A549 (cell line): ENCODE results near the gene DGKE.

Experiments
- CBX2 ChIP-seq: fragments of 200-600 bp; sonication (generic); IDR thresholded peaks from 2 replicates; pipeline ENCODE4 v1.6.1; 2016; ENCODE audit warnings: low read depth, mild to moderate bottlenecking, borderline replicate concordance
- CTCF ChIP-seq: fragments of >200 bp; sonication (Bioruptor Twin); formaldehyde crosslinking; IDR thresholded peaks from 3 replicates; pipeline ENCODE4 v1.5.1; 2016
- HDAC2 ChIP-seq: fragments of 200-600 bp; sonication (generic); IDR thresholded peaks from 2 replicates; pipeline ENCODE4 v1.6.1; 2016
- USF2 ChIP-seq: fragments of 450-650 bp; IDR thresholded peaks from 2 replicates; pipeline ENCODE4 v1.6.1; 2014; ENCODE audit warnings: antibody characterized with exemption
- ZFP36 ChIP-seq: fragments of 450-650 bp; IDR thresholded peaks from 2 replicates; pipeline ENCODE4 v1.6.1; 2014; ENCODE audit warnings: borderline replicate concordance; ENCODE audit not compliant: partially characterized antibody

- TF ChIP-seq ZFP36 (no peak), HDAC2 (no peak), CTCF (no peak), USF2 (no peak), CBX2 (no peak)
Observed at GRCh38 chr17:56910509-56911235, 76.7 kb downstream of the DGKE start.
